Activated CD8-positive, alpha-beta memory T cell treated with anti-CD3 and anti-CD28 coated beads for 24 hours (primary cell): ENCODE measurements around the gene MGMT.

Source experiments
- DNase-seq: peaks from one replicate; pipeline ENCODE4 v3.0.0-alpha.2; 2020

The MGMT gene

DNA sequence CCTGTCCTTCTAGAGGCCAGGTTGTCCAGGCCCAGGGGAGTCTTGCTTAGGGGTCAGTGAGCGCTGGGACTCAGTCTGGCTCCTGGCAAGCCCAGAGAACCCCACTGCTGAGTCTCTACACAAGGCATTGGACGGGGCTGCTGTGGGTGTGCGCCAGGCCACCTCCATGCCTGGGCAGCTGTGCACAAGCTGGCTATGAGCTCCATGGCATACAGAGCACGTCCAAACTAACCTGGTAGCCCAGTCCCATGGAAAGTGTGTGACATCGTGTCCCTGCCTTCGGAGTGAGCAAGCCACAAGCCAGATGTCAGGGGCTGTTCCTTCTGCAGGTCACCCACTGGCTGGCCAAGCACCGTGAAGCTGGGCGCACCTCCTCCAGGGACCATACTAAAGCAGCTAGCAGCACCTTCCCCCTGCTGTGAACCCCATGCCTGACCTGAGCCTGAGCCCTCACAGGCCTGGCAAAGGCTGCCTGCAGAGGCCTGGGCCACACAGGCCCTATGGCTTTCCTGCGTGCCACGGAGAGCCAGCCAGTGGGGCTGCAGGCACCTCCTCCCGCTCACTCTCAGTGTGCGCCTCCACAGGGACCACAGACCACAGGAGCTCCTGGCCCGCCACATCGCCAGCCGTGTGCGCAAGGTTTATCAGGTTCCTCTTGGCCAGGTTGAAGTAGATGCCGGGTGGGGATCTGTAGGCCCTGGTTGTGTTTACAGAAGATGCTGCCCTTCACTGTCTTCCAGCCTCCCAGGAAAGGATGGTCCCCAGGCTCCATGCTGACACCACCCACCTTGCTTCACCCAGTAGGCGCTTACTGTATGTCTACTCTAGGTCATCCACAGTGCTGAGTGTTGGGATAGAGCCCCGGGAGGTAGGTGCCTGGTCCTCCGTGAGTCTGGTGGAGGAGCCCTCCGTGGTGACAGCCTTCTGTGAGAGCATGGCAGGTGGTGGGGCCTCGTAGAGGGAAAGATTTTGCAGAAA is 277.4 kb downstream of the MGMT start:
- peak; percentile 47 for DNase-seq

- DNase-seq: no peak
These were observed 278.2 kb downstream of the MGMT start for GRCh38 chr10:129745186-129745750.

GRCh38 chr10:129754211-129755050 is 287.4 kb downstream of the MGMT start:
- DNase-seq: peak; percentile 11

DNA sequence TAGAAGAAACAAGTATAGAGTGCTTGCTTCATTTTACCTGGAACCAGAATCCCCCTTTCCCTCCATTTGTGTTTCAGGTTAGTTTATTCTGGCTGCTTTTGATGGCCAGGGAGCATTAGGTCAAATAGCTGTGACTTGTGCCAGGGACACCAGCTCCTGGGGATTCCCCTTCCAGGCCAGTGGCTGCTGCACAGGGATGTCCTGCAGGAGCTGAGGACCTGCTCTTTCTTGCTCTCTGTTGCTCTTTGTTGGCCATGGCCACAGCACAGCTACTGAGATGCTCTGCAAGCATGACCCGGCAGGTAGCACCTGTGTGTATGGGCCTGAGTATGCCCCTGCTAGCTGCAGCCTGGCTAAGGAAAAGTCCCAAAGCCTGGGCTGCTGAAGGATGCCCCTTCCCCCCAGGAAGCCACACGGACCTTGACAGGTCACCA is 288.1 kb downstream of the MGMT start:
- DNase-seq: peak; percentile 17

GRCh38 chr10:129755621-129756020 is 288.6 kb downstream of the MGMT start:
- DNase-seq: peak; percentile 32

- peak; percentile 21 for DNase-seq
These were observed 290.2 kb downstream of the MGMT start for GRCh38 chr10:129756912-129757901.

DNA sequence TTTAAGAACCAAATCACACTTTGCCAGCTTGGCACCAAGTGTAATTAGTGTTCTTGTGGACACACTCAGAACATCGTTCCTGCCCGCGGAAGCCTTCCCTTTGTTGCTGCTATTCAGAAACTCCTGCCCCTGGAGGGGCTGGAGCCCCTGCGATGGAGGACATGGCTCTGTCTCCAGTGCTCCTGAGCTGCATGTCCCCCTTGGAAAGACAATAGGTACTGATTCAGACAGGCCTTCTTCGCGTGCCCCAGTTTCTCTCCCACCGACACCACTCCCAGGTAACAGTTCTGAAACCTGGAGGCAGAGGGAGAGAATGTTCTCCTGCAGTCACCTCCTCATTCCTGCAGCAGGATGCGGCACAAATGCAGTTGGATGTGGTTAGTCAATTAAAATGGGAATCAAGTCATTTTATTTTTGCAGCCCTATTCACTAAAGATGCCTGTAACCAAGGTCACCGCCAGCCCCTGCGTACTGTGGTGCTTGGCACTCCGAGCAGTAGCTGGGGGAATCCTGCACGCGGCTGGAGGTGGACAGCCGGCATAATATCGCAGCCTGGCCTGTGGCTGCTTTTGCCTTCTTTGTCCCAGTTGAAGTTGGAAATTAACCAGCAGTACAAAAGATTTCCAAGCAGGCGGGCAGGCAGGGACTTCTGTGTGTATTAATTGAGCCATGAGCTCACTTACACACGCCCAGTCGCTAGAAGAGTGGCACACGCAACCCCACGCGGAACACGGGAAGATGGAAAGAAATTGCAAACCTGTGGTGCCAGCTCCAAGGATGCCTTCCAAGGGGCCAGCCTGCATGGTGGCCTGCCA is 291.4 kb downstream of the MGMT start:
- peak; percentile 24 for DNase-seq

GRCh38 chr10:129759214-129760002 is 292.4 kb downstream of the MGMT start:
- DNase-seq: peak; percentile 47

DNA sequence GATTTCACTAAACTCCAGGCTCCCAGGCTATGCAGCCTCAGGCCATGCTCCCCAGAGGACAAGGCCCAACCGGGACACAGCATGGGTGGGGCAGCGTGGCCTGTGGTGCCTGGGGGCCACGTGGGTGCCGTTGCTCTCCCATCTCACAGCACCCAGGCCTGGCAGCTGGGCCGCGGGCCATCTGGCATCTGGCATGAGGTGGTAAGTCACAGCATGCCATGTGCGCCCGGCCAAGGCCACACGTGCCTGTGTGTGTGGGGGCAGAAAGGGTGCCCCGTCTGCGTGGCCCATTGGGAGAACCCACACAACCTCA is 292.9 kb downstream of the MGMT start:
- peak; percentile 38 for DNase-seq

GRCh38 chr10:129760416-129760815 is 293.4 kb downstream of the MGMT start:
- DNase-seq: peak; percentile 5

DNA sequence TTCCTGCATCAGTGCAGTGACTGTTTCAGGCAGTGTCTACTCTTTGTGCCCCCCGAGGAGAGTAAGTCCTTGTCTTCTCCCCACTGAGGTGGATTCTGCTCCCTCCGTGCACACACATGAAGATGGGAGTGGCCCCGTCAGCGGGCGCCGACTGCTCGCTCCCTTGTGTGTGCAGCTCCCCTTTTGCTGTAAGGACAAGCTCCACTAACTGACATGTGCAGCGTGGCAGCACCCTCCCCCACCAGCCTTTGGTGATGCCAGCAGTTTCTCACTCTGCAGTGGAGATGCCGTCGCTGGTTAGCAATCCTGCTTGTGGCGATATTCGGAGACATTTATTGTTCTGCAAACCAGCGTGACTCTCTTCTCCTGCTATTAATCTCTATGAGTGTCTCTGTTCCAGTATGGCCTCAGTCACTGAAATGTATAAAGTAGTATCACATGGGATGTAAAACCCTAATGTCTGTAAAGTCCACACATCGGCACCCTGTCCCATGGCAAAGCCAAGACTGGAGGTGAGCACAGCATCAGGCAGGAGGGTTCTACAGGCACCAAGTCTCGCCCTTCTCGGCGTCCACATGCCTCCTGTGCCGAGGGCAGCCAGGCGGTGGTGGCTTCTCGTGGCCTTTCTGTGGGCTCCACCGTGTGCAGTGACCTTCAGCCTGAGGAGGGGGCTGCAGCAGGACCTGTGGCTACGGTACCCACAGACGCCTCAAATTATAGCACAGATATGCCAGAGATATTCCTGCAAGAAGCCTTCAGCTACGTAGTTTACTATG is 294.3 kb downstream of the MGMT start:
- peak; percentile 17 for DNase-seq

GRCh38 chr10:129761981-129762956 is 295.2 kb downstream of the MGMT start:
- DNase-seq: peak; percentile 11

- peak; percentile 33 for DNase-seq
These were observed 297.2 kb downstream of the MGMT start for GRCh38 chr10:129764011-129764900.

- peak; percentile 26 for DNase-seq
These were observed 298.0 kb downstream of the MGMT start for GRCh38 chr10:129764901-129765663.

DNA sequence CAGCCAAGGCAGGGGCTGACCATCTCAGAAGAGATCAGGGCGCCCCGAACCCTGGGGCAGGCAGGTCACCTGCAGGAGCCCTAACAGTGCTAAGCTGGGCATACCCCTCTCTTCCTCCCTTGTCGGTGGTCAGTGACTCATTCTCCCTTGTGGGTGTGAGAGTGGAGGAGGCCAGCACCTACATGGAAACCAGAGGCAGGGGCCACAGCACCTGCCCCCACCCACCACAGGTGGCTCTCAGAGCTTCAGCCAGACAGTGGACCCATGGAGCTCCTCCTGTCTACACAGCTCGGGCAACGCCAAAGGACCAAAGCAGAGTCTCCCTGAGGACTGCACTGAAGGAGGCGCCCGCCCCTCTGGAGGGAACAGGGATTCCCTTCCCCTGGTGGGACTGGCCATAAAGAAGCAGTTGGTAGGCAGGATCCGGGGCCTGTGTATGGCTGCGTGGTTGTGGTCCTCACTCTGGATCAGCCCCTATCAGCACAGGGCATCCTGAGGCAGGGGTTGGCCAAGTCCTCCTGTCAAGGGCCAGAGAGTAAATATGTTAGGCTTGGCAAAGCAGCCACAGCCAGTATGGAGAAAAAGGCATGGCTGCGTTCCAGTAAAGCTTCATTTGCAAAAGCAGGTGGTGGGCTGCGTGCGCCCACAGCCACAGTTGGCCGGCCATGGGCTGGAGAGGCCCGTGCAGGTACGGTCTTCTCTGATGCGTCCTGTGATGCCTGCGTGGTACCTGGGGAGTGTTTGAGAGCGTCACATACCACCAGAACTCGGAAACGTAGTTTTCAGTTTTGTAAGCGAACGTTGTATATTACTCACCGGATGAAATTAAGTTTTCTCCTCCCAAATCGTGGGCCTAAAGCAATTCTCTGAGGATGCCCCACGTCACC is 298.9 kb downstream of the MGMT start:
- peak; percentile 38 for DNase-seq
